ENCODE data around the gene RFX3. TPM values are rescaled to one million over a fixed set of nuclear protein-coding genes. Genes with fewer than 3 reads are reported as not detected.

RFX3 gene
- total RNA-seq, 1 donor from 2014 or later = 61.6 TPM

GRCh38 chr9:3502560-3503398 lies 23.0 kb downstream of the RFX3 start:
- DNase-seq = no peak
- TF ChIP-seq CTCF (IDR thresholded peaks at IDR 0.05; ENCODE audit: partially characterized antibody, unreplicated experiment) = no peak
- no peaks in the 10 kb centered on the region for H3K36me3 Mint-ChIP-seq (ENCODE audit: unreplicated experiment)
- peaks cover 22% of the 10 kb centered on the region for H3K4me1 Mint-ChIP-seq (ENCODE audit: low read depth, unreplicated experiment)
- no peak overlapping the region for H3K27ac Mint-ChIP-seq (ENCODE audit: unreplicated experiment)
- H3K9me3 Mint-ChIP-seq (ENCODE audit: unreplicated experiment) = no peaks in the 10 kb centered on the region
- no peaks in the 10 kb centered on the region for H3K27me3 Mint-ChIP-seq (ENCODE audit: unreplicated experiment)
- no peak overlapping the region for H3K4me3 Mint-ChIP-seq (ENCODE audit: unreplicated experiment)

GRCh38 chr9:3500044-3500443 lies 25.8 kb downstream of the RFX3 start:
- TF ChIP-seq CTCF (IDR thresholded peaks at IDR 0.05; ENCODE audit: partially characterized antibody, unreplicated experiment) = no peak
- Mint-ChIP-seq H3K4me1 (ENCODE audit: low read depth, unreplicated experiment) (peaks cover 20% of the 10 kb centered on the region), H3K27ac (ENCODE audit: unreplicated experiment) (no peak overlapping the region), H3K9me3 (ENCODE audit: unreplicated experiment) (no peaks in the 10 kb centered on the region), H3K4me3 (ENCODE audit: unreplicated experiment) (no peak overlapping the region), H3K27me3 (ENCODE audit: unreplicated experiment) (no peaks in the 10 kb centered on the region), H3K36me3 (ENCODE audit: unreplicated experiment) (no peaks in the 10 kb centered on the region)
- DNase-seq = no peak

- no peak for DNase-seq
- TF ChIP-seq CTCF (IDR thresholded peaks at IDR 0.05; ENCODE audit: partially characterized antibody, unreplicated experiment) = no peak
- H3K27ac Mint-ChIP-seq (ENCODE audit: unreplicated experiment) = no peak overlapping the region
- H3K27me3 Mint-ChIP-seq (ENCODE audit: unreplicated experiment) = no peaks in the 10 kb centered on the region
- no peaks in the 10 kb centered on the region for H3K36me3 Mint-ChIP-seq (ENCODE audit: unreplicated experiment)
- H3K4me3 Mint-ChIP-seq (ENCODE audit: unreplicated experiment) = no peak overlapping the region
- no peaks in the 10 kb centered on the region for H3K9me3 Mint-ChIP-seq (ENCODE audit: unreplicated experiment)
- H3K4me1 Mint-ChIP-seq (ENCODE audit: low read depth, unreplicated experiment) = peaks cover 21% of the 10 kb centered on the region
These were observed 27.1 kb downstream of the RFX3 start for GRCh38 chr9:3498691-3499090.

- no peak for TF ChIP-seq CTCF (IDR thresholded peaks at IDR 0.05; ENCODE audit: partially characterized antibody, unreplicated experiment)
- H3K27me3 Mint-ChIP-seq (ENCODE audit: unreplicated experiment) = no peaks in the 10 kb centered on the region
- H3K4me3 Mint-ChIP-seq (ENCODE audit: unreplicated experiment) = no peak overlapping the region
- peaks cover 21% of the 10 kb centered on the region for H3K4me1 Mint-ChIP-seq (ENCODE audit: low read depth, unreplicated experiment)
- H3K9me3 Mint-ChIP-seq (ENCODE audit: unreplicated experiment) = no peaks in the 10 kb centered on the region
- no peak overlapping the region for H3K27ac Mint-ChIP-seq (ENCODE audit: unreplicated experiment)
- DNase-seq = no peak
- no peaks in the 10 kb centered on the region for H3K36me3 Mint-ChIP-seq (ENCODE audit: unreplicated experiment)
These were observed 27.9 kb downstream of the RFX3 start for GRCh38 chr9:3497857-3498256.

GRCh38 chr9:3497401-3497800 lies 28.4 kb downstream of the RFX3 start:
- no peak overlapping the region for H3K4me3 Mint-ChIP-seq (ENCODE audit: unreplicated experiment)
- H3K36me3 Mint-ChIP-seq (ENCODE audit: unreplicated experiment) = no peaks in the 10 kb centered on the region
- no peaks in the 10 kb centered on the region for H3K9me3 Mint-ChIP-seq (ENCODE audit: unreplicated experiment)
- no peak overlapping the region for H3K27ac Mint-ChIP-seq (ENCODE audit: unreplicated experiment)
- peaks cover 18% of the 10 kb centered on the region for H3K4me1 Mint-ChIP-seq (ENCODE audit: low read depth, unreplicated experiment)
- no peak for DNase-seq
- no peaks in the 10 kb centered on the region for H3K27me3 Mint-ChIP-seq (ENCODE audit: unreplicated experiment)
- no peak for TF ChIP-seq CTCF (IDR thresholded peaks at IDR 0.05; ENCODE audit: partially characterized antibody, unreplicated experiment)

All from glutamatergic neuron (in vitro differentiated cells).